Motor neuron (in vitro differentiated cells): Measurements from ENCODE around the gene FILIP1L. TPM values are rescaled to one million over a fixed set of nuclear protein-coding genes. Genes with fewer than 3 reads are reported as not detected.
A peak's percentile ranks its signal among the peaks of the same experiment; 100 is the strongest.

Experiments
- ATAC-seq, 8 experiments: fragments of 200-7000 bp; cut with Tn5 transposase; replicated peaks in 6 of 8; 2 replicates each; pipeline ENCODE4 v1.8.0; 2021; ENCODE audit warnings: mild to moderate bottlenecking in 8 of 8, moderate library complexity in 8 of 8
- H3K27ac ChIP-seq, 2 donors: fragments of 250-450 bp; sonication (Bioruptor Pico); 2 replicates each; pipeline ENCODE4 v1.9.0; 2021; ENCODE audit warnings: antibody characterized with exemption in 2 of 2, mild to moderate bottlenecking in 2 of 2, moderate library complexity in 1 of 2
- H3K4me1 ChIP-seq, 2 donors: fragments of 250-450 bp; sonication (Bioruptor Pico); replicated peaks in 1 of 2; 2 replicates each; pipeline ENCODE4 v1.6.1; 2021; ENCODE audit warnings: antibody characterized with exemption in 2 of 2, mild to moderate bottlenecking in 2 of 2, moderate library complexity in 1 of 2
- H3K4me3 ChIP-seq, 5 donors: fragments of 250-450 bp; sonication (Bioruptor Pico); 2 replicates each; pipeline ENCODE4 v1.9.0; 2021; ENCODE audit warnings: antibody characterized with exemption in 5 of 5, mild to moderate bottlenecking in 5 of 5, moderate library complexity in 4 of 5
- WGBS, 10 experiments: fragments of 450-650 bp; shearing (Covaris generic); methylation state at CpG; one replicate each; pipeline ENCODE4 v1.0.0; 2022; 5-methylcytosine and 5-hydroxymethylcytosine counted together
- in situ Hi-C, 9 experiments: fragments of 400-800 bp; cut with MboI; loops; one replicate each; pipeline ENCODE4 v1.15.0; 2021; ENCODE audit warnings: low sequenced_read_pairs in 9 of 9, low pct_unique_long_range_greater_than_20kb in 2 of 9; ENCODE audit not compliant: unreplicated experiment in 9 of 9
- total RNA-seq, 8 experiments: library from RNA; unstranded; fragments of 300-600 nt; gene quantifications; 2 replicates each; pipeline versions ENCODE4 v1.2.3 to v1.2.4, GENCODE V29; 2022

Gene FILIP1L
- total RNA-seq, 8 experiments from 2014 or later = 2.2 to 31.1 (median 6.3) TPM

DNA sequence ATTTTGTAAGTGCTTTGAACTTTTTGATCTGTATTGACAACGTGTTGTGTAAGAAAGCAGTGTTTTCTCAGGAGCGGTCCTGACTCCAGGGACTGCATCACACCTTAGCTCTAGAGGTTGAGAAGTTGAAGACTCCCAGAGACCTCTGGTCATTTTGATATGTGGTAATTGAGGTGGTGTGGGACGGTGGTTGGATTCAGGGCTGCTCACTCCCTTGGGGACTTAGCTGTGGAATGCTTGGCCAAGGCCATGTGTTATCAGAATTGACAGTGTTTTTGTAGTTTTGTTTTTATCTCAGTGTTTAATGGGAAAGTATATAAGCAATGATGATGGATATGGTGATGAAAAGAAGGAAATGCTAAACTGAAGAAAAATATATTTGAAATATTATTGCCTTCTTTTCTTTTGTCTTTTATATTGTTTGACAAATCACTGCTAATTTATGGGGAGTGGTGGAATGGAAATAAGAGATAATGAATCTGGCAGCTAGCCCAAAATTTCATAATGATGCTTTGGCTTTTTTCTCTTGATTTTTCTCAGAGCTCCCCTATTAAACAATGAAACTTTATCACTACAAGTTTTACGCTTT lies 280.6 kb downstream of the FILIP1L start:
- in situ Hi-C loops = loop anchor here in 7 of 9 experiments (10.0 to 25.0 kb wide), 6 partner anchors 229 to 754 kb away; partner anchors contain the start of gene TBC1D23 (in 5 of the 7)

DNA sequence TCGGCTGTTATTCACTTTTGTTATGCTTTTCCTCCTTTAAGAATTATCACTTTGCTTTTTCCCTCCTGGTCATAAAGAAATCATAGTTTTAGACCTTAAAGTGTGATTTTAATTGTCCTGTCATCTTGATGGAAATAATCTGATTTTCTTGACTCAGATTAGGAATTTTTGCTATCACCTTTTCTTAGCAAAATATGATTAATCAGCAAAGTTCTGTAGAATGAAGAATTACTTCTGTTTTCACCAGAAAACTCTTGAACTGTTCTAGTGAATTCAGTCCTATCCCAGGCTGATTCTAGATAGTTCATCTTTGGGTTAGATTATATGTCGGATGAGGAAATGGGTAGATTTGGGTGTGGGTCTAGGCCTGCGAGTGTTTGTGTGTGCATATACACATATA lies 284.5 kb downstream of the FILIP1L start:
- no peak overlapping the region for H3K27ac ChIP-seq
- in situ Hi-C loops = loop anchor here in 7 of 9 experiments (10.0 to 25.0 kb wide), 6 partner anchors 232 to 757 kb away; partner anchors contain the start of gene TBC1D23 (in 5 of the 7)
- no peak overlapping the region for H3K4me3 ChIP-seq
- WGBS, 10 experiments = 73 to 100% (median 100%) methylated on average over 2 to 3 of the region's 3 CpGs; no CpG with 5 or more reads in 1 of the 10 experiments
- H3K4me1 ChIP-seq = peaks cover 0 to 5% of the 10 kb centered on the region in 2 donors
- no peak for ATAC-seq

More for the DNA sequence above, 280.6 kb downstream of the FILIP1L start:
- H3K4me1 ChIP-seq = peaks cover 2 to 5% of the 10 kb centered on the region in 2 donors
- ATAC-seq = no peak
- 36 to 100% (median 88%) methylated on average over 1 to 4 of the region's 4 CpGs for WGBS, 10 experiments
- H3K4me3 ChIP-seq = no peak overlapping the region
- no peak overlapping the region for H3K27ac ChIP-seq

DNA sequence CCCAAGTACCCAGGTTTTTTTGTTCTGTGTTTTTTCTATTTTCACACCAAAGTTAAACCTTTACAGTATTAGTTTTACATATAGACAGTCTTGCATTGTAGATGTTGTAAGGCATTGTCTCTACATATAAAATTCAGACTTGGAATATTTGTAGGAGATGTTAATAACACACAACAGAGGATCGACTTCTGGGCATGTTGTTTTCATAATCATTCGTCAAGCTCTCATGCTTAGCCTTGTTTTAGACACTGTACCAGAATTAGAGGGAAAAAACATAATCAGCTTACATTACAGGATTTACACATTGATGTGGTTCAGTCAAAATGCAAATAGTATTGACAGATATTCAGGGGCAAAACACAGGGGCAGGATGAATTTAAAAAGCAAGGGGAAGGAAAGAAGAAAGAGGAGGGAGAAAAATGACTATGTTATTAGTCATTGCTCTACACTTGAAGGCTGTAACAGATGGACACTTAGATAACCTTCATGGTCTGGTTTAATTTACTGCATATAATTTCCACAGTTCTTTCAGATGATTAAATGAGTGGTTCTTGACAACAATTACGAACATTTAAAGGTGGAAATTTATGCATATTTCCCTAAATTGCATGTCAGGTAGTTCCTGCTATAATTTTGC lies 289.2 kb downstream of the FILIP1L start:
- 0 to 100% (median 79%) methylated on average over 1 to 3 of the region's 3 CpGs for WGBS, 10 experiments
- in situ Hi-C loops = loop anchor here in 6 of 9 experiments (25.0 kb wide), 3 partner anchors 237 to 762 kb away; partner anchors contain the start of gene TBC1D23 (in 4 of the 6)
- ATAC-seq = peak in 3 of 8 experiments; percentile 64 to 82 (median 77)

DNA sequence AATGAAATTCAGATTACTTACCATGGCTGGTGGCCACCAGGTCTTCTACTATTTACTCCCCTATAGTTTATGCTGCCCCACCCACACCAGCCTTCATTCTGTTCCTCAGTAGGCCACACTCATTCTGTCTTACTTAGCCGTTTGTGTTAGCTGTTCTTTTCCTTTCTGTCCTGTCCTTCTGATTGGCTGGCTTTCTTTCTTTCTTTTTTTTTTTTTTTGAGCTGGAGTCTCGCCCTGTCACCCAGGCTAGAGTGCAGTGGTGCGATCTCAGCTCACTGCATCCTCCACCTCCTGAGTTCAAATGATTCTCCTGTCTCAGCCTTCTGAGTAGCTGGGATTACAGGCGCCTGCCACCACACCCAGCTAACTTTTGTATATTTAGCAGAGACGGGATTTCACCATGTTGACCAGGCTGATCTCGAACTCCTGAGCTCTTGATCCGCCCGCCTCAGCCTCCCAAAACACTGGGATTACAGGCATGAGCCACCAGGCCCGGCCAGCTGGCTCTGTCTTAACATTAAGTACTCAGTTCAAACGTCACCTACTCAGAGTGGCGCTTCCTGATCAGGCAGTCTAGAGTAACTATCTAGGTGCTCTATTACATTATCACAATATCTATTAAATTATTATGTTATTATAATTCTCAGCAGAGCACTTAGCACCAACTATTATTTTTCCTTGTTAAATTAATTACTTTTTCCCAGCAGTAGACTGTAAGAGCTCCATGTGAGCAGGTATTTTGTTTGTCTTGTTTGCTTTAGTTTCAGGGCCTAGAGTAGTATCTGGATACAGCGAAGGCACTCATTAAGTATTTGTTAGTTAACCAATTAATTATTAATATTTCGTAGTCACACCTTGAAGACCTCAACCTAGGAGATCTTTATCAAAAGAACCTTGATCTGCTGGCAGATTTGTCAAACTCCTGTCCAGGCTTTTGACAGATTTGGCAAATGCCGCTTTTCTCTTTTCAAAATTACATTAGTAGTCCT lies 290.3 kb downstream of the FILIP1L start:
- in situ Hi-C loops = no loop called here
- peaks cover under 1 to 9% of the 10 kb centered on the region in 2 donors for H3K4me1 ChIP-seq
- no peak overlapping the region for H3K4me3 ChIP-seq
- no peak overlapping the region for H3K27ac ChIP-seq
- WGBS, 10 experiments = 71 to 100% (median 83%) methylated on average over 2 to 12 of the region's 14 CpGs
- peak in 7 of 8 experiments; percentile 24 to 65 (median 35) for ATAC-seq

More for the DNA sequence above, 289.2 kb downstream of the FILIP1L start:
- no peak overlapping the region for H3K4me3 ChIP-seq
- peaks cover 0 to 5% of the 10 kb centered on the region in 2 donors for H3K4me1 ChIP-seq
- no peak overlapping the region for H3K27ac ChIP-seq

DNA sequence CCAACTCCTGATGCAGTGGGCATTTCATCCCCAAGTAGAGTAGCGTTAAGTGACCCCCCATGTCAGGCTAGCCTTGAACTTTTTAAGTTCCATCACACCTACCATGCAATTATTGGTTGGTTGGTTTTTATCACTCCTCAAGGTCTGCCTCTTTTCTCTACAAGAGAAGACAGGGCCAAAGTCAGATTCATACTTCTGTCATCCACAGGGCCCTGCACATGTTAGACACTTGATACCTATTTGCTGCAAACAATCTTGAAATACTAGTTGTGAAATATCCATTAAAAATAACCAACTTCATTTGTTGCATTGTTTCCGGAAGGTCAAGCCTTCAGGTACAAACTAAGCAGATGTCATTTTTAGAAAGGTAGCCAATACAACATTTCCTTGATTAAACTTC lies 295.5 kb downstream of the FILIP1L start:
- in situ Hi-C loops = no loop called here
- Histone ChIP-seq H3K4me1 (peaks cover 5 to 13% of the 10 kb centered on the region in 2 donors), H3K27ac (no peak overlapping the region), H3K4me3 (peak overlapping the region; percentile 58 to 93 (median 85))
- WGBS, 10 experiments = 57 to 100% (median 78%) methylated on average over 1 to 2 of the region's 2 CpGs; no CpG with 5 or more reads in 1 of the 10 experiments
- no peak for ATAC-seq

DNA sequence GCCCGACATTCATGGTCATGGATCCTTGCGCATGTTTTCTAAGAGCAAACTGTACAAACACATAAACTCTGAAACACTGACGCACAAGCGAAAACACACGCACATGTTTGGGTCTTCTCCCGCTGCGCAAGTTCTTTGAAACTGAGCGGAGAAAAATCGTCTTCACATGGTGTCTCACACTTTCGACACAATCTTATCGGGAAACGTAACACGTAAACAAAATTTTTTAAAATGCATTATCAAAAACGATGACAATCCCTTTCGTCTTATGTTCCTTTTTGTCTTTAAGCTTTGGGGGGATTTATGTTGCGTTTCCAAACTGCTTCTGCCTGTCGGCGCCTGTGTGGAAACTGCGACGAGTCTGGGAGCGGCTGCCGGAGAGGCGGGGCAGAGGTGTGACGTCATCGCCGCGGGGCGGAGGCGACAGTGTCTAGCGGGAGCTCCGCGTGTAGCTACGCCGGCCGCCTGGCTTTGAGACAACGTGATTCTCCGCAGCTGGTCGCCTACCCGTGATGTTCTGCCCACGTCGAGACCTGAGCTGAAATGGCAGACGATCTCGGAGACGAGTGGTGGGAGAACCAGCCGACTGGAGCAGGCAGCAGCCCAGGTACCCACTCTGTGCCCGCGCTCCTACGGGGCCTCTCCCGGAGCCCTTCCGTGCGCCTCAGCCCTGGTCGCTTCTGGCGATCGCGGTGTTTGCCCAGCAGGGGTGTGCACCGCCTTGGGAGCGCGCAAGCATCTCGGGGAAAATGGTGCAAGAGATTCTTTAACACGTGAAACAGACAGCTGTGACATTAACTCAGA lies 296.7 kb downstream of the FILIP1L start, which contains the start of gene CMSS1:
Gene CMSS1 (plus strand): TSS at position 426 of the 804 bp plus-strand sequence.
- Histone ChIP-seq H3K4me3 (peak within 1 kb of the TSS; percentile 58 to 93 (median 85)), H3K27ac (peak within 1 kb of the TSS; percentile 93 to 96), H3K4me1 (peaks cover 5 to 13% of the 10 kb centered on the region in 2 donors)
- ATAC-seq = peak; percentile 93 to 98 (median 97)
- WGBS, 10 experiments = 0 to 2% (median 0%) methylated on average over 1 to 29 of the region's 60 CpGs; no CpG with 5 or more reads in 1 of the 10 experiments
- in situ Hi-C loops = no loop called here

DNA sequence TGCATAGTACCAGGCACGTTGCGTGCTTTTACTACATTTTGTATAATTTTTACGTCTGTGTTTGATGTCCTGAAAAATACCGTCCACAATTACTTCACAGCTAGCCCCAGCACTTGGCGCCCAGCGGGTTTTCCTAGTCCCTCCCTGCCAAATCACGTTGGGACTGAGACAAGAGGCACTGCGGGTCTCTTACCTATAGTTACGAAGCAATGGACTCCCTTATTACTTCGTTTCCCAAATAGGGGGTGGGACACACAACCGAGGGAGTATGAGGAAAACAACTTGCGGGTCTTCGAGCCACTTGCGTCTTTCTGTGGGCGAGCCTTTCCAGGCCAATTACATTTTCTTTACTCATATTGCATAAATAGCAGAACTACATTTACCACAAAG lies 297.3 kb downstream of the FILIP1L start:
- Histone ChIP-seq H3K27ac (no peak overlapping the region), H3K4me3 (peak overlapping the region; percentile 58 to 93 (median 85)), H3K4me1 (peaks cover 5 to 13% of the 10 kb centered on the region in 2 donors)
- ATAC-seq = peak in 1 of 8 experiments; percentile 2
- 0 to 20% (median 3%) methylated on average over 2 to 14 of the region's 15 CpGs; no CpG with 5 or more reads in 1 of the 10 experiments for WGBS, 10 experiments
- in situ Hi-C loops = no loop called here

DNA sequence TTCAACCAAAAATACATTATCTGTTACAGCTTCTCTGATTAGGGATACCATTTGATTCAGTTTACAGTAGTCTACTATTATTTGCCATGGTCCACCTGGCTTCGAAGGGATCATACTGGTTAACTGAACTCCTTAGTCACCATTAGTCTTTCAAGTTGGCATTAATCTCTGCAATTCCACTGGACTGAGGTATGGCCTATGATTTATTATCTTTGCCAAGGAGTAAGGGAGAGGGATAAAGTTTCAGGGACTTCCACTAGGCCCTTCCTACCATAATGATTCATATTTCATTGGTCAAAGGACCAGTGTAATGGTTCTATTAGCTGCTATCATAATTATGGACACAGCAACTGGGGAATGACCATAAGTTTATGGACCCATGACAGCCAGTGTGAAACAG lies 303.9 kb downstream of the FILIP1L start:
- H3K4me3 ChIP-seq = no peak overlapping the region
- ATAC-seq = no peak
- no peaks in the 10 kb centered on the region for H3K4me1 ChIP-seq
- in situ Hi-C loops = no loop called here
- no peak overlapping the region for H3K27ac ChIP-seq
- WGBS, 10 experiments = 40 to 100% (median 100%) methylated on average over 1 of the region's 1 CpG; no CpG with 5 or more reads in 3 of the 10 experiments

DNA sequence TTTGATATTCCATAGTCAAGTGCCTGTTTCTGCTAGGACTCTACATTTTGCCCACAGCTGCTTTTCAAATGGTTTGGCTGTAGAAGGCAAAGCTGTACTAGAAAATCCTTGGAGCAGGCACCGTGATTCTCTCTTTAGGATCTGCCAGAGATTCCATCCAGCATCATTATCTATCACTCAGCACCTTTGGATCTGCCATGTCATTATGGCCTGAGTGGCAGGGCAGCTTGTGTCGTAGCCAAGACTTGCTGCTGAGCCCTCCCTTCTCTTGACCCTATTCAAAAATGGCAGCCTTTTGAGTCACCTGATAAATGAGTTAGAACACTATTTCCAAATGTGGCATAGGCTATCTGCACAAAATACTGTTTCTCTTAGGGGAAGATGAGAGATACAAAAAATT lies 304.7 kb downstream of the FILIP1L start:
- in situ Hi-C loops = no loop called here
- WGBS, 10 experiments = 38 to 81% (median 75%) methylated on average over 1 to 2 of the region's 2 CpGs; no CpG with 5 or more reads in 3 of the 10 experiments
- ATAC-seq = no peak
- Histone ChIP-seq H3K27ac (no peak overlapping the region), H3K4me3 (no peak overlapping the region), H3K4me1 (no peaks in the 10 kb centered on the region)

DNA sequence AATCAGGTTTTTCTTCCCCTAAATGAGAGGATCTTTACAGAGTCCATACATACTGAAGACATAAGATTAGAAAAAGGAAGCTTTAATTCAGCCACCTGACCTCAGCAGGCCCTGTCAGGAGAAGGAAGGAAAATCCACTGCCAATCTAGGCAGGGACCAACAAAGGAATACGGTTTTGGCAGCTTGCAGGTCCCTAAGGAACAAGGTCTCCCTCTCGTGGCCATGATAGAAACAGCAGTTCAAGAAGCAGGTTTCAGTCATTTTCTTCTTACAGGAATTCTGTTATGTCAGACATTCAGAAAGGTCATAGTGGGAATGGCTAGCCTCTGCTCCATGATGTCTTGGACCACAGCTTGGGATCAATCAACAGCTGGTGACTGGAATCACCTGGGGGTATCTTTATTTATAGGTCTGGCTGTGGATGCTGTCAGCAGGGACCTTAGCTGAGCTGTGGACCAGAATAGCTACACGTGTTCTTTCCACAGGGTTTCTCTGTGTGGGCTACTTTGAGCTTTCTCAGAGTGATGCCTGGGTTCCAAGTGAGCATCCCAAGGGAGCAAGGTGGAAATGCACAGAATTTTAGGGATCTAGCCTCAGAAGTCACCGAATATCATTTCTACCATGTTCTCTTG lies 306.0 kb downstream of the FILIP1L start:
- Histone ChIP-seq H3K4me3 (no peak overlapping the region), H3K4me1 (no peaks in the 10 kb centered on the region), H3K27ac (no peak overlapping the region)
- ATAC-seq = peak in 3 of 8 experiments; percentile 71 to 75 (median 72)
- in situ Hi-C loops = no loop called here
- 0 to 80% (median 54%) methylated on average over 1 to 3 of the region's 4 CpGs; no CpG with 5 or more reads in 5 of the 10 experiments for WGBS, 10 experiments

DNA sequence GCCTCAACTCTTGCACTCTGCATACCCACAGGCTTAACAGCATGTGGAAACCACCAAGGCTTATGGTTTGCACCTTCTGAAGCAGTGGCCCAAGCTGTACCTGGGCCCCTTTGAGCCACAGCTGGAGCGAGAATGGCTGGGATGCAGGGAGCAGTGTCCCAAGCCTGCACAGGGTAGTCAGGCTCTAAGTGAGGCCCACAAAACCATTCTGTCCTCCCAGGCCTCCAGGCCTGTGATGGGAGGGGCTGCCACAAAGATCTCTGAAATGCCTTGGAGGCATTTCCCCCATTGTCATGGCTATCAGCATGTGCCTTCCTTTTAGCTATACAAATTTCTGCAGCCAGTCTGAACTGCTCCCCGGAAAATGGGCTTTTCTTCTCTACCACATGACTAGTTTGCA lies 309.1 kb downstream of the FILIP1L start:
- 10 to 100% (median 80%) methylated on average over 1 to 2 of the region's 2 CpGs; no CpG with 5 or more reads in 3 of the 10 experiments for WGBS, 10 experiments
- no peaks in the 10 kb centered on the region for H3K4me1 ChIP-seq
- no peak overlapping the region for H3K4me3 ChIP-seq
- in situ Hi-C loops = no loop called here
- no peak for ATAC-seq
- no peak overlapping the region for H3K27ac ChIP-seq
